ENCODE data around the gene SETMAR. TPM values are rescaled to one million over a fixed set of nuclear protein-coding genes. Genes with fewer than 3 reads are reported as not detected.
"Not testable (repeated sequence)": the region's sequence is repeated elsewhere in the genome, so short reads cannot be mapped to it uniquely, and the experiment has no call there.

Gene SETMAR
- total RNA-seq = 10 to 100 TPM; 20.7 to 25.8 TPM
- long read RNA-seq, donor 1, partial matches to known transcripts = 0 of 9 reads
- long read RNA-seq, donor 1, other reads (novel, unspliced or antisense) = 6 of 9 reads
- long read RNA-seq, donor 2, transcript SETMAR-204 (3 exons, 1,359 nt) = major isoform, 8 of 18 reads
- long read RNA-seq, donor 2, partial matches to known transcripts = 0 of 18 reads
- long read RNA-seq, donor 2, other reads (novel, unspliced or antisense) = 9 of 18 reads

DNA sequence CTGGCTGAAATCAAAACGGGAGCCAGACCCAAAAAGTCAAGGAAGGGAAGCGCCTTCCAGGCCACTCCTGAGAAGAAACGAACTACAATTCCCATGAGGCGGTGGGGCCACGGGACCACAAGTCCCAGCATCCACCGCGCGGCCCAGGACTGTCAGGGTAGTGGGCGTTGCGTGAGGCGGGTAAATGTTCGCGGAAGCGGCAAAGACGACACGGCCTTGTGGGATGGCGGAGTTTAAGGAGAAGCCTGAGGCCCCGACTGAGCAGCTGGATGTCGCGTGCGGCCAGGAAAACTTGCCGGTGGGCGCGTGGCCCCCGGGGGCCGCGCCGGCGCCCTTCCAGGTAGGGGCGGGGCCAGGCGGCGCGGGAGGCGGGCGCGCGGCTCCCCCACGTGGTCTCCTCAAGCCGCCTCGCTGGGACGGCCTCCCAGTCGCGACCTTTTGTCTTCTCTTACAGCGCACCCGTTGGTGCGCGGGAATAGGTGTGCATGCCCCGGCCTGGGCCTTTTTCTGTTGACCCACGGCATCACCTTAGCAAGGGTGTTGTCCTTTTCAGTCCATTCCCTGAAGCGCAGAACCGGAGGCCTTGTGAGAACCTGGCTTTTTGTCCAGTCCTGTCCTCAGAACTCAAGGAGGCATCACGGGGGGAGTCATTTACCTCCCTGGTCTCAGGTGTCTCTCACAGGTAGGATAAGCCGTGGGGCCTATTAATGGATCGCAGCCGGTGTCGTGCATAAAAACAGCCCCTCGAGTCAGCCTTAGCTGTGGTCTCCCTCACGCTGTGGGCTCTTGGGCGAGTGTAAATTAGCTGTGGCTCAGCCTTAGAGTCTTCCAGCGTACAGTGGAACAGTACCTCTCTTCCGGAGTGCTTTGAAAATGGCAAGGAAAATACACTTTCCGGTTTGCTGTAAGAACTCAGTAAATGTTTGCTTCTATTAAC, at the start of gene SETMAR:
SETMAR (plus strand) TSS at position 183 of the 937 bp plus-strand sequence; CDS start at position 185, 2 bp downstream.
- DNase-seq (ENCODE audit: low spot score) = peak; percentile 96
- intact Hi-C loops (cut with DNase I) = no loop called here

DNA sequence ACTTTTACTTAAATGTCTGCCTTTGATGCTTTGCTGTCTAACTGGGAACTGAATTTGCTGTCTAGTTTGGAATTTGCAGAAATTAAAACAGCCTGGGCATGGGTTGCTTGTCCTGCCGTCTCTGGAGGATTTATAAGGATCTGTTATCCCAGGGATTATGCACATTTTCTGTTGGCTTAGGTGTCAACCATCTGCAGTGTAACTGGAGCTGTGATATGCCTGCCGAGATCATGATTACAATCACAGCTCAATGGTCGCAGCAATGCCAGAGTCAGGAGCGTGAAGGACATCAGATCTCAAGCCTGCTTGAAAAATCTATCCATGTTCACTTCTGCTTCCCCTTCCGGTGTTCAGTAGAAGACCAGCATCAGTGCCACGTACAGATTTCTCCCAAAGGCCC, 41.8 kb upstream of the SETMAR start:
- intact Hi-C loops (cut with DNase I) = no loop called here

DNA sequence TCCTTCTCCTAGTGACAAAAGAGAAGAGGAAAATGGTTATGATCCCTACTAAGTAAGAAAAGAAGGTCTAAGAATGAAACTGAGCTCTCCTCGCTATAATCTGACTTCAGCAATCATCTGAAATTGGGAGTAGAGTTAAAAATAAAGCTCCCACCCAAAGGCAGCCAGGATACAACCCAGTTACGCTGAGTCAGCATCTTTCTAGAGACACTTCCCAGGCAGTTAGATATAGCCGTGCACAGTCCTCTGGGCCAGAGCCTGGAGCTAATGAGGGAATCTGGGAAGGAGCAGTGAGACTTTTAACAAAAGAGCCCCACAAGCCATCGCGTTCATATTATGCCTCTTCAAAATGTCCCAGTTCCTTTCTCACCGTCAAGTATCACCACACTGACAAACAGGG, 39.1 kb upstream of the SETMAR start:
- intact Hi-C loops (cut with DNase I) = no loop called here

More for the DNA sequence above, 41.8 kb upstream of the SETMAR start:
- no peak for DNase-seq (ENCODE audit: low spot score)

DNA sequence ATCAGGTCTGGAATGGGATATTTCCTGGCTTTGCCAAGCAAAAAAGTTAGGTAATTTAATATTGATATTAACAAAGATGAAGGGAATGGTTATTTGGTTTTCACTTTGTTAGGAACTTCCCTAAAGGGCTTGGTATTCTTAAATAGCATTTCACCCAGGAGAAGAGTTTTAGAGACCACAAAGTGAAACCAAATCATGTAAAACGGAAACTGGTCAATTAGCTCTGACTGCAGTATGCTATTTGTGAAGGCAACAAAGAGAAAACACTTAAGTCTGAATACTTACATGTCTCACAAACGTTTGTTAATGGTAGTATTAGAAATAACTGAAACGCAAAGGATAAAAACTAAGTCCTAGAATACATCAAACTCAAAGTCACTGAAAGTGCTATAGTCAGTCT, 32.4 kb upstream of the SETMAR start:
- DNase-seq (ENCODE audit: low spot score) = no peak
- intact Hi-C loops (cut with DNase I) = no loop called here

More for the DNA sequence above, 39.1 kb upstream of the SETMAR start:
- no peak for DNase-seq (ENCODE audit: low spot score)

DNA sequence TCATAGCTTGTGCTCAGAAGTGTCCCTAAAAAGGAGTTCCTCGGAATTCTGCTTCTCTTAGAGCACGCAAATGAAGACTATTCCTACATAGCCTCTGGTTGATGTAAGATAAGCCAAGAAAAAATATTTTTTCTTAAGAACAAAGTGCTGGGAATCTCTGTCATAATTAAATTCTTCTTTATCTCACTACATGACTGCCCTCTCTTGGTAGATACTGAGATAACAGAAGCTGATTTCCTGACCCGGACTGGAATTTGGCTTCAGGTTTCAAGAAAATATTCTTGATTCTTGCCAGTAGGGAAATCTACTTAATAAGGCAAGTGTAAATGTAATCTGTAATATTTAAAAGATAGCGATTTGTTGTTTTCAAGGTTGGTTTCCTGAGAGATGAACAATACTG, 31.3 kb upstream of the SETMAR start:
- DNase-seq (ENCODE audit: low spot score) = no peak
- intact Hi-C loops (cut with DNase I) = no loop called here

DNA sequence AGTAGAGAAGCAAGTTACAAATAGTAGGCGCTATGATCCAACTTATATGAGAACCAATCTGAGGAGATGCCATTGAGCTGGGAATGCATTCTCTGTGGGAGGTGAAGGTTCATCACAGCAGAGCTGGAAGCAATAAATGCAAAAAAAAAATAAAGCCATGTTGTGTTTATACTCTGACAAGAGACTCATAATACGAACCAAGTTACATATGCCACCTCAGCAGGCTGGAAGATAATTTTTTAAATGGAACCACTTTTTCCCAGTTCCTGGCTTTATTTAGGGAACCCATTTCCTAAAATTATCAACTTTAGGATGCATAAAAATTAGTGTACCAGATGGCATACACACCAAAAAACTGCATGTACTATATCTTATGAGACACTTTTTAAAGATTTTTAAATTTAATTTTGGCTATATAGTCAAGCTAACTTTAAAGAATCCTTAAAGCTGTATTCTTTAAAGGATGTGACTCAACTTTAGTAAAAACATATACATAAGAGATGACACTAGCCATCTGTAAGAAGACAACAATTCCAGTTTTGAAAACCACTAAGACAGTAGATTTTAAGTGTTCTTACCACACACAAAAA, 23.6 kb upstream of the SETMAR start:
- intact Hi-C loops (cut with DNase I) = no loop called here

DNA sequence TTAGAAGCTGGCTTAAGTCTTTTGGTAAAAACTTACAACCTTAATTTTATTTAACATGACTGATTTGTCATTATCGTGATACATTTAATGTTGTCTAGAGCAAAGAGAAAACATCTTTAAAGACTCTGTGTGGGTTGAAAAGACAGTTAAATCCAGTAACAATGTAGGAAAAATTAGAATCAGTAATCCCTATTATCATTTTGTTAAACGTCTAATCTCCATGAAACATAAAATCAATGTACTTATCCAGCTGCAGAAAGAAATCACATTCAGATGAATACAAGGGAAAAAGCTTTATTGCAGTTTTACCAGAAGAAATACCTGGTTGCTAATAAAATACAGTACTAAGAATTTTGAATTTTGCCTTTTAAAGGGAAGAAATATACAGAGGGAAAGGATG, 21.2 kb upstream of the SETMAR start:
- intact Hi-C loops (cut with DNase I) = no loop called here
- no peak for DNase-seq (ENCODE audit: low spot score)

More for the DNA sequence above, 23.6 kb upstream of the SETMAR start:
- DNase-seq (ENCODE audit: low spot score) = no peak

DNA sequence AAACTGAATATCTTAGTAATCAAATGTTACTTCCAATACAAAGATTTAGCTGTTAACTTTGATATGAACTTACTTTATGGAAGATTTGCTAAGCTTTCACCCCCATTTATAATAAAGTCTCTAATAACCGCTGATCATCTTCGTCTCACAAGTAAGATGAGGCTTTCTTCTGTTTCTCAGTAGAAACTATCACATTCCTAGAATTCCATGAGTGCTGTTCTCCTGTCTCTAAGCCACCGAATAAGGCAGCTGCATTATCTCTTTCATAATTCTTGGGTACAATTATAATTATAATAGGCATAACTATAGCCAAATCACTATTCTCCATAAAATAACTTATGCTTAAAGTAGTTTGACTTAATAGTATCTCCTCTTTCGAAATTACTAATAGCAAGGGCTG, 18.3 kb upstream of the SETMAR start:
- intact Hi-C loops (cut with DNase I) = no loop called here
- no peak for DNase-seq (ENCODE audit: low spot score)

DNA sequence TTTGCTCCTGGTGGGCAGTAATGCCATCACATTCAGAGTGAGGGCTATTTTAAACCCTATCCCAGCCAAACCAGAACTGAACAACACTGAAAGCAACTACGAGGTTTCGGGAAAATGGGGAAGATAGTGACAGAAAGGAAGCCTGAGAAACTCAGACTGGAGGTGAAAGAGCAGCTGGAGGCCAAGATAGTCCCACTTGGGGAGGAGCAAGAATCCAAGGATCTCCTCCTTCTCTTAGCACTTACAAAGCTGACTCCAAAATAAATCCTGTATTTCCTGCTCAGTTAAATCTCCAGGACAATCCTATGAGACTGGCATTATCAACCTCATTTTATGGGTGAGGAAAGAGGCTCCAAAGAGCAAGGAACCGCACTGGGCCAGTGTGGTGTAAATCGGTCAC, 14.1 kb upstream of the SETMAR start:
- DNase-seq (ENCODE audit: low spot score) = no peak
- intact Hi-C loops (cut with DNase I) = no loop called here

DNA sequence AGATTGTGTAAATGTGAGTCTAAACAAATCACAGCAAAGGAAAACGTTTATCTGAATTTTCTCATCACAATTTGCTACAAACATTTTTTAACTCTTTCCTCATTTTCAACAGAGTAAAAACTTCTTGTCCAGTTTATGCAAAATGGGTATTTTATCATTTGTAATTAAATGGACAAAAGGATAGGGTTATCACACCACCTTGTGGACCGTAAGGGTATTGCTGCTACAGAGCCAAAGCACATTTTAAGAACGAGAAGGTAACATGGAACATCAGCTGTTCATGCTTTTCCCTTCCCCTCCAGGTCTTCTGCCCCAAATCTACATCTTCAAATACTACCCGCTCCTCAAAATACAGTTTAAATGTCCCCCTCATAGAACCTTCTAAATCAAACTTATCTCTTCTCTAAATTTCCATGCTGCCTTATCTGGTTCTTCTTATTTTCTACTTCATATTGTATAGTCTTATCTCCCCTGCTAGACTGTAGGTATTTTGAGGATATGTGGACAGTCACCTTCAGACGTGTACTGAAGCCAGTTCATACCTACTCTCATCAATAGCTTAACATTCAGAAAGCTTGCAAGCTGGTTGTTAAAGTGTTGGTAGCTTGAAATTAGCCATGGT, 12.8 kb upstream of the SETMAR start:
- intact Hi-C loops (cut with DNase I) = loop anchor here (5.0 to 10.0 kb wide), 2 partner anchors 1086 to 1088 kb away; no protein-coding TSS in a partner anchor

DNA sequence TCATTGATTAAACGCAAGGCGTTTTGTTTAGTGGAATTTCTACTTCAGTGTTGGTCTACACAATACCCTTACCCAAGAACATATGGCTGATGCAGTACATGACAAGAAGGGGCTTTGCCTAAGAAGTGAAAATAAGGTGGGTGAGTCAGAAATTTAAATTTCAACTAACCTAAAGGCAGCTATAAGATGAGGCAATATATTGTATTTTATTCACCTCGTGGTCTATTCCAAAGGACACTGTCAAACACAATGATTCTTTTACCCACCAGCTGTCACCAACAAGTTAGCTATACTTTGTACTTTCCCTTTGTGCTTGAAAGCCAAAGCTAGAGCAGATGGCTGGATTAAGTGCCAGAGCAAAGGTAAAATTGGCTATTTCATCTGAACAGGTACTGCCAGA, 10.9 kb upstream of the SETMAR start:
- DNase-seq (ENCODE audit: low spot score) = no peak
- intact Hi-C loops (cut with DNase I) = loop anchor here (5.0 to 10.0 kb wide), 2 partner anchors 1088 to 1090 kb away; no protein-coding TSS in a partner anchor

More for the DNA sequence above, 12.8 kb upstream of the SETMAR start:
- DNase-seq (ENCODE audit: low spot score) = no peak

DNA sequence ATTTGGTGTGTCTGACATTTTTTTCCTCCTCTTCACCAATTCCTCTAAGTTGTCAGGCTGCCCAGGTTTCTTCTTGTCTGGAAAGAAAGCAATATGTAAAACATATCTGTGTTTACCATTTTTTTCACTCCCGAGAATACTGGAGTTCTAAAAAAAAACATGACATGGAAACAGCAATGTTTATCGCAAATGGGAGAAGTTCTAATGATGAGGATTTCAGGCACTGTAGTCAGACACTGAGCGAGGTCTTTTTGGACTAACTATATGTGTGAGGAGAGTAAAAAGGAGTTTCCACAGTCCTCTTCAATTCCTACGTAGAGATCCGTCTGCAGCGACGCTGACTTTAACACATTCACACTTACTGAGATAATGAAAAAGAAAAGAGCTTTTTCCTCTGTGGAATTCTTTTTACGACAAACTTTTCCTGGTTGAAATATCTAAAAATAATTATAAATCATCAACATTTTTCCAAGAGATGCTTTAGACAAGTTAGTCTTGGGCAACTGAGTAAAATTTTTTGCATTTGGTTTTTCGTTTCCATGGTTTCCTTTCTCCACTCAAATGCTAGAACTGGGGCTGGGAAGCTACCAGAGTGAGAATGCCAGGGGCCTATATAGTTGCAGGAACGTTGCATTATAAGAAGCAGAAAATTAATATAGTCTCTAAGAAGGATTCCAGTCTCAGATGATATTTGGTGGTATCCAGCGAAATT, 8.4 kb upstream of the SETMAR start:
- intact Hi-C loops (cut with DNase I) = loop anchor here (5.0 to 10.0 kb wide), 2 partner anchors 1090 to 1092 kb away; no protein-coding TSS in a partner anchor
- DNase-seq (ENCODE audit: low spot score) = no peak

DNA sequence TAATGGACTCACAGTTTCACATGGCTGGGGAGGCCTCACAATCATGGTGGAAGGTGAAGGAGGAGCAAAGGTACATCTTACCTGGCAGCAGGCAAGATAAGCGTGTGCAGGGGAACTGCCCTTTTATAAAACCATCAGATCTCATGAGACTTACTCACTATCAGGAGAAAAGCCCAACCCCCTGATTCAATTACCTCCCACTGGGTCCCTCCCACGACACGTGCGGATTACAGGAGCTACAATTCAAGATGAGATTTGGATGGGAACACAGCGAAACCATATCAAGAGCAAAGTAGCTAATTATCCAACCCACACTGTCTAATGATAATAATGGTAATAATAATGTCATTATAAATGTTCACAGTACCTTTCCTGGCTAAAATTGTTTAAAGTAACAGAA, 6.7 kb upstream of the SETMAR start:
- not testable (repeated sequence) for DNase-seq (ENCODE audit: low spot score)
- intact Hi-C loops (cut with DNase I) = loop anchor here in 1 of 2 donors (10.0 kb wide), 1 partner anchor 1092 kb away; no protein-coding TSS in a partner anchor

DNA sequence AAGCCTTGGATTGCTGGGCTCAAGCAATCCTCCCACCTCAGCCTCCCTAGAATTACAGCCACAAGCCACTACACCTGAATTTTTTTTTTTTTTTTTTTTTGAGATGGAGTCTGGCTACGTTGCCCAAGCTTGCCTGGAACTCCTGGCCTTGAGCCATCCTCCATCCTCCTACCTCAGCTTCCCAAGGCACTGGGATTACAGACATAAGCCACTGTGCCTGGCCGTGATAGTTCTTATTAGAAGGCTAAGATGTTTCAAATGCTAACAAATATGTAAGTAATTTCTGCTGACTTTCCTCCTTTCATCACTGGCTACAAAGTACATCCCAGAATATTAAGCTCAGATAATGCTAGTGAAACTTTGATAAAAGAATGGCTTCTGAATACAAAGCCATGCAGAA, 5.7 kb upstream of the SETMAR start:
- intact Hi-C loops (cut with DNase I) = loop anchor here in 1 of 2 donors (10.0 kb wide), 1 partner anchor 1093 kb away; no protein-coding TSS in a partner anchor
- DNase-seq (ENCODE audit: low spot score) = no peak

DNA sequence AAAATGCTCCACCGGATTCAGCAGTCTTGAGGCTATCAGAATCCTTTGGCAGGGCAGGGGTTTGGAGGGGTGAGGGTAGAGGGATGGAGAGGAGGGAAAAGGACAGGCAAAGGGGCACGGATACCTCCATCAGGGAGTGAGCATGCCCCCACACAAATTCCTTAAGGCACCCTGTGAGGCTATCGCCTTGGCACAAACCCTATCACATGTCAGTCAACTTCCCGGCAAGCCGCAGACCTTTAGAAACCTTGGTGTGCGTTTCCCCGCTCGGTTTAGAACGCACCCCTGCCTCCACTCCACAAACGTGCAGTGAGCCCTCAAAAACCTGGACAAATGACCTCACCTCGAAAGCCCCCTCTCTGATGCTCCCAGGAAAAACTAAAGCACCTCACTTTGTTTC, 422 bp upstream of the SETMAR start:
- intact Hi-C loops (cut with DNase I) = no loop called here
- no peak for DNase-seq (ENCODE audit: low spot score)

DNA sequence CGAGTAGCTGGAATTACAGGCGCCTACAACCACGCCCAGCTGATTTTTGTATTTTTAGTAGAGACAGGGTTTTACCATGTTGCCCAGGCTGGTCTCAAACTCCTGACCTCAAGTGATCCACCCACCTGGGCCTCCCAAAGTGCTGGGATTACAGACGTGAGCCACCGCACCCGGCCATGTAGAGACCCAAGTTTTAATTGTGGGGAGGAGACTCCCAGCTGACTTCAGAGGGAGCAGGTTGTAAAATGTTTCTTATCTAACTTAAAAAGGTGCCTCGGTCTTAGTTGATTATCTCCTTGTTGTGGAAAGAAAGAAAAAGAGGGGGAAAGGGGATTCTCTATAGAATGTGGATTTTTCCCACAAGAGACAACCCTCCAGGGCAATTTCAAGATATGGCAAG, 2.0 kb downstream of the SETMAR start:
- DNase-seq (ENCODE audit: low spot score); intact Hi-C loops (cut with DNase I): not testable (repeated sequence)

DNA sequence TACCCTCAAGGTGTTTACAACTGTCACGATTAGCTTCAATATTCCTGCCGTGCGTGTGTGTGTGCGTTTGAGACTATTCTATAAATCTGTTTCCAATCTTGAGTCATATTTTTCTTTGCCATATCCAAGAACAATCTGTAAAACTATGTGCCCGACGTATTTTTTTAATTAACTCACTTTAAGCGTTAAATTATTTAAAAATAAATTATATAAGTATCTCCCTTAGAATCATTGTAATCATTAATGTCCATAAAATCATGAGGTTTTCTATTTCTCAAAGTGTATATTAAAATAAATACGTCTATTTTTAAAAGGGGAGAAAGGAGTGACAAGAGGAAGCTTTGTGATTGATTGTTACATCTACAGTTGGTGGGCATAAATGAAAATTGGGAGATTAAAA, 2.9 kb downstream of the SETMAR start:
- intact Hi-C loops (cut with DNase I) = no loop called here
- DNase-seq (ENCODE audit: low spot score) = no peak

DNA sequence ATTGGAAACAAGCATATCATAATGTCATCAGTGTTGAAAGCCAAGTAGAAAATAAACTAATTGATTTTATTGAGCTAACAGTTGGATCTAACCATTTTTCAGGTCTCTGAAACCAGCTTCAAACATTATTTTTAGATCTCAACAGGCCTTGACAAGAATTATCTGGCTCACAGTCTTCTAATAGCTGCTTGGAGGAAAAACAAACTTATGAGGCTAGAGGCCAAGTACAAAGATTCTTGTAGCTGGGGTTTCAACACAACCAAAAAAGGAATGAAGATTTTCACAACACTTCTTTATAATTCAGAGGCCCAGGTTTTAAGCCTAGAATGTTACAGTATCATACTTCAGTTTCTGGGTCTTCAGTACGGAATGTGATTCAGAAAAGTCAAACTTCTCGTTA, 3.7 kb downstream of the SETMAR start:
- DNase-seq (ENCODE audit: low spot score) = no peak
- intact Hi-C loops (cut with DNase I) = no loop called here

All from posterior vena cava (tissue), 2 donors.